ENCODE measurements around the gene CCDC78. TPM values are rescaled to one million over a fixed set of nuclear protein-coding genes. Genes with fewer than 3 reads are reported as not detected.
A peak's percentile ranks its signal among the peaks of the same experiment; 100 is the strongest.

CCDC78 gene
- total and polyA plus RNA-seq, 2 of the 13 experiments (the other 11 are each of a cell fraction or from before 2014, with no cell fraction given), result 0.53 to 1.5 TPM

DNA sequence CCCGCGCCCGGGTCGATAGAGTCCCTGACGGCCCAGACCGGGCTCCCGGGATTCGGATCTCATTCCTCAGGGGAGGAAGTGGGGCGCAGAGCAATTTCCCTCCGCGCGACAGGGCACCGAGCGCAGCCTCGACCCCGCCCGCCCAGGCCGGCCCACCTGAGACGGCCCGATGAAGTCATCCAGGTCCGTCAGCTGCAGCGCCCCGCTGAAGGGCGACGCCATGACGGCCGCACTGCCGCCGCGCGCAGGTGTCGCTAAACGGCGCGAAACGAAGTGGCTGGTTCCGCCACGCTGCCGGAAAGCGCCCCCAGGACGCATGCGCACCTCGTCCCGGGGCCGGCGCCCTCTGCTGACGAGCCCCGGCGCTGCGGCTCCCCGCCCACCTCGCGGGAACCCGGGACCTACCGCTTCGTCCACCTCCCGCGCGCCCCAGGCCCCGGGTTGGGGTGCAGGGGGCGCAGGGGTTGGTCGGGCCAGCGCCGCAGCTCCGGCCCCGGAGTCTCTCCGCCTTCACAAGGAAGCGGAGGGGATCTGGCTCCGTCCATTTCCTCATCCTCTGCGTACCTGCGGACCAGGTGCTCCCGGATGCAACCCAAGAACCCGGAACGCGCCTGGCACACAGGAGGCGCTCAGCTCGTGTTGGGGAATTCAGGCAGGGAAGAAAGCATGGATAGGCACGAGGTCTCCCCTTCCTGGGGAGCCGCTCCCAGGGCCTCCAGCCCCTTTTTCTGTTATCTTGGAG lies 14.7 kb upstream of the CCDC78 start, which contains the start of gene CIAO3 (continued):
- TF ChIP-seq, protein P1, sequence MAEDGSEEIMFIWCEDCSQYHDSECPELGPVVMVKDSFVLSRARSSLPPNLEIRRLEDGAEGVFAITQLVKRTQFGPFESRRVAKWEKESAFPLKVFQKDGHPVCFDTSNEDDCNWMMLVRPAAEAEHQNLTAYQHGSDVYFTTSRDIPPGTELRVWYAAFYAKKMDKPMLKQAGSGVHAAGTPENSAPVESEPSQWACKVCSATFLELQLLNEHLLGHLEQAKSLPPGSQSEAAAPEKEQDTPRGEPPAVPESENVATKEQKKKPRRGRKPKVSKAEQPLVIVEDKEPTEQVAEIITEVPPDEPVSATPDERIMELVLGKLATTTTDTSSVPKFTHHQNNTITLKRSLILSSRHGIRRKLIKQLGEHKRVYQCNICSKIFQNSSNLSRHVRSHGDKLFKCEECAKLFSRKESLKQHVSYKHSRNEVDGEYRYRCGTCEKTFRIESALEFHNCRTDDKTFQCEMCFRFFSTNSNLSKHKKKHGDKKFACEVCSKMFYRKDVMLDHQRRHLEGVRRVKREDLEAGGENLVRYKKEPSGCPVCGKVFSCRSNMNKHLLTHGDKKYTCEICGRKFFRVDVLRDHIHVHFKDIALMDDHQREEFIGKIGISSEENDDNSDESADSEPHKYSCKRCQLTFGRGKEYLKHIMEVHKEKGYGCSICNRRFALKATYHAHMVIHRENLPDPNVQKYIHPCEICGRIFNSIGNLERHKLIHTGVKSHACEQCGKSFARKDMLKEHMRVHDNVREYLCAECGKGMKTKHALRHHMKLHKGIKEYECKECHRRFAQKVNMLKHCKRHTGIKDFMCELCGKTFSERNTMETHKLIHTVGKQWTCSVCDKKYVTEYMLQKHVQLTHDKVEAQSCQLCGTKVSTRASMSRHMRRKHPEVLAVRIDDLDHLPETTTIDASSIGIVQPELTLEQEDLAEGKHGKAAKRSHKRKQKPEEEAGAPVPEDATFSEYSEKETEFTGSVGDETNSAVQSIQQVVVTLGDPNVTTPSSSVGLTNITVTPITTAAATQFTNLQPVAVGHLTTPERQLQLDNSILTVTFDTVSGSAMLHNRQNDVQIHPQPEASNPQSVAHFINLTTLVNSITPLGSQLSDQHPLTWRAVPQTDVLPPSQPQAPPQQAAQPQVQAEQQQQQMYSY (CRISPR knock-in tag; IDR thresholded peaks at IDR 0.05), result peak; percentile 24; the same call in 1 of the 2 replicates
- TF ChIP-seq, protein P2, sequence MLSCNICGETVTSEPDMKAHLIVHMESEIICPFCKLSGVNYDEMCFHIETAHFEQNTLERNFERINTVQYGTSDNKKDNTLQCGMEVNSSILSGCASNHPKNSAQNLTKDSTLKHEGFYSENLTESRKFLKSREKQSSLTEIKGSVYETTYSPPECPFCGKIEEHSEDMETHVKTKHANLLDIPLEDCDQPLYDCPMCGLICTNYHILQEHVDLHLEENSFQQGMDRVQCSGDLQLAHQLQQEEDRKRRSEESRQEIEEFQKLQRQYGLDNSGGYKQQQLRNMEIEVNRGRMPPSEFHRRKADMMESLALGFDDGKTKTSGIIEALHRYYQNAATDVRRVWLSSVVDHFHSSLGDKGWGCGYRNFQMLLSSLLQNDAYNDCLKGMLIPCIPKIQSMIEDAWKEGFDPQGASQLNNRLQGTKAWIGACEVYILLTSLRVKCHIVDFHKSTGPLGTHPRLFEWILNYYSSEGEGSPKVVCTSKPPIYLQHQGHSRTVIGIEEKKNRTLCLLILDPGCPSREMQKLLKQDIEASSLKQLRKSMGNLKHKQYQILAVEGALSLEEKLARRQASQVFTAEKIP (CRISPR knock-in tag; IDR thresholded peaks at IDR 0.05; ENCODE audit: borderline replicate concordance), result no peak
- no peak for TF ChIP-seq ATRX (CRISPR knock-in tag; IDR thresholded peaks at IDR 0.05; ENCODE audit: borderline replicate concordance)
- peak; percentile 83 for TF ChIP-seq HES4 (CRISPR knock-in tag; IDR thresholded peaks at IDR 0.05; ENCODE audit: borderline replicate concordance)
- TF ChIP-seq, protein P3, sequence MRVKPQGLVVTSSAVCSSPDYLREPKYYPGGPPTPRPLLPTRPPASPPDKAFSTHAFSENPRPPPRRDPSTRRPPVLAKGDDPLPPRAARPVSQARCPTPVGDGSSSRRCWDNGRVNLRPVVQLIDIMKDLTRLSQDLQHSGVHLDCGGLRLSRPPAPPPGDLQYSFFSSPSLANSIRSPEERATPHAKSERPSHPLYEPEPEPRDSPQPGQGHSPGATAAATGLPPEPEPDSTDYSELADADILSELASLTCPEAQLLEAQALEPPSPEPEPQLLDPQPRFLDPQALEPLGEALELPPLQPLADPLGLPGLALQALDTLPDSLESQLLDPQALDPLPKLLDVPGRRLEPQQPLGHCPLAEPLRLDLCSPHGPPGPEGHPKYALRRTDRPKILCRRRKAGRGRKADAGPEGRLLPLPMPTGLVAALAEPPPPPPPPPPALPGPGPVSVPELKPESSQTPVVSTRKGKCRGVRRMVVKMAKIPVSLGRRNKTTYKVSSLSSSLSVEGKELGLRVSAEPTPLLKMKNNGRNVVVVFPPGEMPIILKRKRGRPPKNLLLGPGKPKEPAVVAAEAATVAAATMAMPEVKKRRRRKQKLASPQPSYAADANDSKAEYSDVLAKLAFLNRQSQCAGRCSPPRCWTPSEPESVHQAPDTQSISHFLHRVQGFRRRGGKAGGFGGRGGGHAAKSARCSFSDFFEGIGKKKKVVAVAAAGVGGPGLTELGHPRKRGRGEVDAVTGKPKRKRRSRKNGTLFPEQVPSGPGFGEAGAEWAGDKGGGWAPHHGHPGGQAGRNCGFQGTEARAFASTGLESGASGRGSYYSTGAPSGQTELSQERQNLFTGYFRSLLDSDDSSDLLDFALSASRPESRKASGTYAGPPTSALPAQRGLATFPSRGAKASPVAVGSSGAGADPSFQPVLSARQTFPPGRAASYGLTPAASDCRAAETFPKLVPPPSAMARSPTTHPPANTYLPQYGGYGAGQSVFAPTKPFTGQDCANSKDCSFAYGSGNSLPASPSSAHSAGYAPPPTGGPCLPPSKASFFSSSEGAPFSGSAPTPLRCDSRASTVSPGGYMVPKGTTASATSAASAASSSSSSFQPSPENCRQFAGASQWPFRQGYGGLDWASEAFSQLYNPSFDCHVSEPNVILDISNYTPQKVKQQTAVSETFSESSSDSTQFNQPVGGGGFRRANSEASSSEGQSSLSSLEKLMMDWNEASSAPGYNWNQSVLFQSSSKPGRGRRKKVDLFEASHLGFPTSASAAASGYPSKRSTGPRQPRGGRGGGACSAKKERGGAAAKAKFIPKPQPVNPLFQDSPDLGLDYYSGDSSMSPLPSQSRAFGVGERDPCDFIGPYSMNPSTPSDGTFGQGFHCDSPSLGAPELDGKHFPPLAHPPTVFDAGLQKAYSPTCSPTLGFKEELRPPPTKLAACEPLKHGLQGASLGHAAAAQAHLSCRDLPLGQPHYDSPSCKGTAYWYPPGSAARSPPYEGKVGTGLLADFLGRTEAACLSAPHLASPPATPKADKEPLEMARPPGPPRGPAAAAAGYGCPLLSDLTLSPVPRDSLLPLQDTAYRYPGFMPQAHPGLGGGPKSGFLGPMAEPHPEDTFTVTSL (CRISPR knock-in tag; IDR thresholded peaks at IDR 0.05; ENCODE audit: borderline replicate concordance), result no peak
- no peak for TF ChIP-seq ZFAT (CRISPR knock-in tag; conservative IDR thresholded peaks at IDR 0.05)
- peak; percentile 54; the same call in 1 of the 2 replicates for TF ChIP-seq ZNF776 (CRISPR knock-in tag; IDR thresholded peaks at IDR 0.05)
- no peak for TF ChIP-seq ATAD3A (CRISPR knock-in tag; IDR thresholded peaks at IDR 0.05)
- TF ChIP-seq ZNF660 (CRISPR knock-in tag; IDR thresholded peaks at IDR 0.05; ENCODE audit: borderline replicate concordance, low read depth), result no peak
- no peak; the same call in 1 of the 2 replicates for TF ChIP-seq ZNF264 (CRISPR knock-in tag; IDR thresholded peaks at IDR 0.05)
- TF ChIP-seq ZKSCAN5 (CRISPR knock-in tag; IDR thresholded peaks at IDR 0.05), result no peak
